ENCODE data around the gene DLG4.

The DLG4 gene

GRCh38 chr17:7138800-7139381 lies 80.7 kb downstream of the DLG4 start:
- H3K27ac ChIP-seq (ENCODE audit: low read length) = no peak overlapping the region
- H3K4me3 ChIP-seq (ENCODE audit: low read depth in 1 of 2, low read length in 2 of 2) = no peak overlapping the region
- no peak overlapping the region for H3K4me2 ChIP-seq (ENCODE audit: insufficient read depth, low read length)
- H3K4me1 ChIP-seq (ENCODE audit: insufficient read depth, low read length) = no peaks in the 10 kb centered on the region
- H3K27me3 ChIP-seq (ENCODE audit: insufficient read depth, low read length, poor library complexity) = peaks cover 11% of the 10 kb centered on the region
- no peak overlapping the region; the same call in 1 of the 2 replicates for H2AFZ ChIP-seq (ENCODE audit: low read depth, low read length)
- no peaks in the 10 kb centered on the region for H3K79me2 ChIP-seq (ENCODE audit: insufficient read depth, low read length)
- DNase-seq = no peak
- no peak for TF ChIP-seq EZH2 (IDR thresholded peaks at IDR 0.05; ENCODE audit: borderline replicate concordance, low read depth, low read length, severe bottlenecking)
- no peak for TF ChIP-seq CTCF (IDR thresholded peaks at IDR 0.05; ENCODE audit: borderline replicate concordance, extremely low read depth, low read length, poor library complexity, severe bottlenecking)
- H3K36me3 ChIP-seq (ENCODE audit: insufficient read depth, low read length) = no peaks in the 10 kb centered on the region
- no peaks in the 10 kb centered on the region for H4K20me1 ChIP-seq (ENCODE audit: insufficient read depth, low read length)
- no peaks in the 10 kb centered on the region for H3K9me3 ChIP-seq (ENCODE audit: insufficient read depth, low read length, severe bottlenecking)
- H3K9ac ChIP-seq (ENCODE audit: low read depth, low read length) = no peak overlapping the region
- no peak for ATAC-seq (ENCODE audit: insufficient read depth, low read depth)

- peaks cover 18% of the 10 kb centered on the region for H3K27me3 ChIP-seq (ENCODE audit: insufficient read depth, low read length, poor library complexity)
- no peak overlapping the region for H3K4me2 ChIP-seq (ENCODE audit: insufficient read depth, low read length)
- DNase-seq = no peak
These were observed 82.3 kb downstream of the DLG4 start for GRCh38 chr17:7137171-7137943.

More at GRCh38 chr17:7137171-7137943, 82.3 kb downstream of the DLG4 start:
- Histone ChIP-seq H4K20me1 (ENCODE audit: insufficient read depth, low read length) (no peaks in the 10 kb centered on the region), H3K36me3 (ENCODE audit: insufficient read depth, low read length) (no peaks in the 10 kb centered on the region), H3K9ac (ENCODE audit: low read depth, low read length) (no peak overlapping the region), H3K27ac (ENCODE audit: low read length) (no peak overlapping the region), H3K4me3 (ENCODE audit: low read depth in 1 of 2, low read length in 2 of 2) (no peak overlapping the region), H2AFZ (ENCODE audit: low read depth, low read length) (no peak overlapping the region), H3K4me1 (ENCODE audit: insufficient read depth, low read length) (no peaks in the 10 kb centered on the region), H3K9me3 (ENCODE audit: insufficient read depth, low read length, severe bottlenecking) (no peaks in the 10 kb centered on the region), H3K79me2 (ENCODE audit: insufficient read depth, low read length) (no peaks in the 10 kb centered on the region)
- TF ChIP-seq CTCF (IDR thresholded peaks at IDR 0.05; ENCODE audit: borderline replicate concordance, extremely low read depth, low read length, poor library complexity, severe bottlenecking) (no peak), EZH2 (IDR thresholded peaks at IDR 0.05; ENCODE audit: borderline replicate concordance, low read depth, low read length, severe bottlenecking) (no peak)
- ATAC-seq (ENCODE audit: insufficient read depth, low read depth) = no peak
